Activated T-cell treated with anti-CD3 and anti-CD28 coated beads, Interleukin-2, amount 50 U/mL, for 48 hours (primary cell): ENCODE data around the gene BRINP2.

Experiments used
- DNase-seq, 2 experiments: peaks; one replicate each; pipeline ENCODE4 v3.0.0-alpha.2; 2020

BRINP2 gene

GRCh38 chr1:177329871-177330270 is 159.1 kb downstream of the BRINP2 start:
- no peak for DNase-seq
